ENCODE results near the gene CLCA2.

Gene CLCA2

GRCh38 chr1:86481966-86482365 is 58.0 kb downstream of the CLCA2 start:
- no peak for TF ChIP-seq CTCF (IDR thresholded peaks at IDR 0.05; ENCODE audit: insufficient read depth, missing control alignments)
- no peak for DNase-seq (ENCODE audit: insufficient read length, low spot score)
- FAIRE-seq: no peak

- TF ChIP-seq CTCF (IDR thresholded peaks at IDR 0.05; ENCODE audit: insufficient read depth, missing control alignments): no peak
- no peak for DNase-seq (ENCODE audit: insufficient read length, low spot score)
- no peak for FAIRE-seq
Measured at GRCh38 chr1:86487131-86487810, 63.3 kb downstream of the CLCA2 start.

GRCh38 chr1:86487811-86488141 is 63.8 kb downstream of the CLCA2 start:
- FAIRE-seq (no peak), DNase-seq (ENCODE audit: insufficient read length, low spot score) (no peak)
- TF ChIP-seq CTCF (IDR thresholded peaks at IDR 0.05; ENCODE audit: insufficient read depth, missing control alignments): no peak

- no peak for TF ChIP-seq CTCF (IDR thresholded peaks at IDR 0.05; ENCODE audit: insufficient read depth, missing control alignments)
- DNase-seq (ENCODE audit: insufficient read length, low spot score) (no peak), FAIRE-seq (no peak)
Measured at GRCh38 chr1:86489242-86489878, 65.4 kb downstream of the CLCA2 start.

GRCh38 chr1:86491171-86491950 is 67.4 kb downstream of the CLCA2 start:
- no peak for DNase-seq (ENCODE audit: insufficient read length, low spot score)
- FAIRE-seq: no peak
- no peak for TF ChIP-seq CTCF (IDR thresholded peaks at IDR 0.05; ENCODE audit: insufficient read depth, missing control alignments)

GRCh38 chr1:86498281-86498680 is 74.3 kb downstream of the CLCA2 start:
- DNase-seq (ENCODE audit: insufficient read length, low spot score) (no peak), FAIRE-seq (no peak)
- TF ChIP-seq CTCF (IDR thresholded peaks at IDR 0.05; ENCODE audit: insufficient read depth, missing control alignments): no peak
